Measurements from ENCODE around the gene AGFG2.

The AGFG2 gene

DNA sequence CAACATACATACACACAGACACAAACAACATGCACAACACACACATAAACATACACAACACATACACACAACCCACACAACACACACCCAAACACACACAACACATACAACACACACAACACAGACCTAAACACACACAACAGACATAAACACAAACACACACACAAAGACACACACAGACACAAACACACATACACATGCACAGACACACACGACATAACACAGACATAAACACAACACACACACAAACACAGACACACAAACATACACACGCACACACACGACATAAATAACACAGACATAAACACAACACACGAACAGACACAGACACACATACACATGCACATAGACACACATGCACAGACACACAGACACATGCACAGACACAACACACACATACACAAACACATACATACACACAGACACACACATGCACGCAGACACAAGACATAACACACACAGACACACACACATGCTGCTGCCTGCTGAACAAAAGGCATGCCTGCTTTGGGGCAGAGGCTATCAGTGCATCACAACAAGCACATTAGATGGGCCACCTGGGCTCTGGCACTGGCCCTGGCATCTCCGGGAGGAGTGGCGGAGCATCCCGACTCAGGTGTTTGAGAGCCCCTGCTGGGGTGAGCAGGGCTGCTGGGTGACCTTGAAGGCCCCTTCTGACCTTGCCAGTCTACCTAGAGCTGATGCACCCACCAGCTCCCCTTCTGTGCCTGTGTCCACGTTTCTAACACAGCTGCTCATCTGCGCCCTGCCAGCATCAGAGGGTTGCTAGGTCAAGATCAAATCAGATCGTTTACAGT, 41.7 kb downstream of the AGFG2 start:
- no peak for TF ChIP-seq EZH2phosphoT487 (IDR thresholded peaks at IDR 0.05; ENCODE audit: borderline replicate concordance, low read length)
- TF ChIP-seq, protein P1, sequence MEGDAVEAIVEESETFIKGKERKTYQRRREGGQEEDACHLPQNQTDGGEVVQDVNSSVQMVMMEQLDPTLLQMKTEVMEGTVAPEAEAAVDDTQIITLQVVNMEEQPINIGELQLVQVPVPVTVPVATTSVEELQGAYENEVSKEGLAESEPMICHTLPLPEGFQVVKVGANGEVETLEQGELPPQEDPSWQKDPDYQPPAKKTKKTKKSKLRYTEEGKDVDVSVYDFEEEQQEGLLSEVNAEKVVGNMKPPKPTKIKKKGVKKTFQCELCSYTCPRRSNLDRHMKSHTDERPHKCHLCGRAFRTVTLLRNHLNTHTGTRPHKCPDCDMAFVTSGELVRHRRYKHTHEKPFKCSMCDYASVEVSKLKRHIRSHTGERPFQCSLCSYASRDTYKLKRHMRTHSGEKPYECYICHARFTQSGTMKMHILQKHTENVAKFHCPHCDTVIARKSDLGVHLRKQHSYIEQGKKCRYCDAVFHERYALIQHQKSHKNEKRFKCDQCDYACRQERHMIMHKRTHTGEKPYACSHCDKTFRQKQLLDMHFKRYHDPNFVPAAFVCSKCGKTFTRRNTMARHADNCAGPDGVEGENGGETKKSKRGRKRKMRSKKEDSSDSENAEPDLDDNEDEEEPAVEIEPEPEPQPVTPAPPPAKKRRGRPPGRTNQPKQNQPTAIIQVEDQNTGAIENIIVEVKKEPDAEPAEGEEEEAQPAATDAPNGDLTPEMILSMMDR (IDR thresholded peaks at IDR 0.05; ENCODE audit: low read depth, low read length, poor library complexity, severe bottlenecking), result no peak
- Histone ChIP-seq H3K4me1 (ENCODE audit: control insufficient read depth, low read length) (peaks cover 29% of the 10 kb centered on the region), H3K36me3 (ENCODE audit: control insufficient read depth, low read length) (peaks cover 77% of the 10 kb centered on the region), H3K27me3 (ENCODE audit: control insufficient read depth, low read length) (no peaks in the 10 kb centered on the region), H3K27ac (ENCODE audit: low read depth, low read length) (no peak overlapping the region), H3K4me3 (ENCODE audit: low read length) (no peak overlapping the region), H4K20me1 (ENCODE audit: control insufficient read depth, insufficient read depth, low read depth, low read length) (peaks cover 5% of the 10 kb centered on the region; the same call in 1 of the 2 replicates), H3K4me2 (ENCODE audit: low read length) (no peak overlapping the region), H3F3A (ENCODE audit: control insufficient read depth, insufficient read depth) (peaks cover 18% of the 10 kb centered on the region), H3K9me3 (ENCODE audit: control insufficient read depth, insufficient read depth, low read length) (no peaks in the 10 kb centered on the region), H3K79me2 (ENCODE audit: control insufficient read depth, low read length) (peaks cover 31% of the 10 kb centered on the region), H3K9me2 (replicated peaks; ENCODE audit: control insufficient read depth, low read length) (no peaks in the 10 kb centered on the region)

DNA sequence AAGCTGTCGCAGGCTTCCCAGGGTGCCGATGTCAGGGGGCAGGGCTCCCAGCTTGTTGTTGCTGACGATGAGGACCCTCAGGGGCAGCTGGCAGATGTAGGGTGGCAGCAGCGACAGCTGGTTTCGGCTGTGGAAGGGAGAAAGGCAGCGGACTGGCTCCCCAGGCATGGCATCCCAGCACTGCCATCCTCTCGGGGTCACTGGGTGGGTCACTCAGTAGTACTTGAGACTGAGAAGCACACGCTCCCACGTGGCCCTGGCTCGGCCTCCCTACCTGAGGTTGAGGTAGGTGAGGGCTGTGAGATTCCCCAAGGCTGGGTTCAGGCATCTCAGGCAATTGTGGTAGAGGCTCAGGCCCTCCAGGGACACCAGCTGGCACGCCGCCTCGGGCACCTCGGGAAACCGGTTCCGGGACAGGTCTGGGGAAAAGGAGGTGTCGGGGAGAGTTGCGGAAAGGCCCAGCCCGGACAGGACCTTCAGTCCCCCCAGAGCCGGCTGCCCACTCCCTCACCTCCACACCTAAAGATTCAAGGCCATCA, 43.1 kb downstream of the AGFG2 start:
- no peak overlapping the region for H3K4me2 ChIP-seq (ENCODE audit: low read length)
- no peaks in the 10 kb centered on the region for H3K27me3 ChIP-seq (ENCODE audit: control insufficient read depth, low read length)
- H3K36me3 ChIP-seq (ENCODE audit: control insufficient read depth, low read length), result peaks cover 65% of the 10 kb centered on the region
- H3K79me2 ChIP-seq (ENCODE audit: control insufficient read depth, low read length), result peaks cover 33% of the 10 kb centered on the region
- H3K4me3 ChIP-seq (ENCODE audit: low read length), result no peak overlapping the region
- H3K9me2 ChIP-seq (replicated peaks; ENCODE audit: control insufficient read depth, low read length), result no peaks in the 10 kb centered on the region
- peaks cover 18% of the 10 kb centered on the region for H3F3A ChIP-seq (ENCODE audit: control insufficient read depth, insufficient read depth)
- TF ChIP-seq, protein P1 (IDR thresholded peaks at IDR 0.05; ENCODE audit: low read depth, low read length, poor library complexity, severe bottlenecking), result no peak
- no peak for TF ChIP-seq EZH2phosphoT487 (IDR thresholded peaks at IDR 0.05; ENCODE audit: borderline replicate concordance, low read length)
- peaks cover 34% of the 10 kb centered on the region for H3K4me1 ChIP-seq (ENCODE audit: control insufficient read depth, low read length)
- H3K27ac ChIP-seq (ENCODE audit: low read depth, low read length), result no peak overlapping the region
- H4K20me1 ChIP-seq (ENCODE audit: control insufficient read depth, insufficient read depth, low read depth, low read length), result peaks cover 5% of the 10 kb centered on the region; the same call in 1 of the 2 replicates
- H3K9me3 ChIP-seq (ENCODE audit: control insufficient read depth, insufficient read depth, low read length), result no peaks in the 10 kb centered on the region

DNA sequence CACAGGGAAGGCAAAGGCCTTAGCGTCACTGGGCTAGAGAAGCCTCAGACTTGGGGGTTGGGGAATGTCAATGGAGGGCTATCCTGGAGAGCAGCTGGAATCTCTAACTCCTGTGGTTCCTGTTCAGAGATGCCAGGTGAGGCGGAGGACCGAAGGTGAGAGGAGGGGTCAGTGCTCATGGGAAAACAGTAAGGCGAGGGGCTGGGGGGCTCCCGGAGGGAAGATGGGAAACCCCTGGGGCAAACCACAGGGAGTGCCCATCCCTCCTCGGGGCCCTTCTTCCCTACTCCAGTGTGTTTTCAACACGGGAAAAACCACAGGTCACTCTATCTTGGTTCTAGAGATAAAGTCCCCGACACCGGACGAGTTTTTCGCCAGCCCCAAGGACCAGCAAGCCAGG, 43.6 kb downstream of the AGFG2 start:
- peaks cover 18% of the 10 kb centered on the region for H3F3A ChIP-seq (ENCODE audit: control insufficient read depth, insufficient read depth)
- H3K4me2 ChIP-seq (ENCODE audit: low read length), result peak overlapping the region; percentile 87
- peaks cover 33% of the 10 kb centered on the region for H3K79me2 ChIP-seq (ENCODE audit: control insufficient read depth, low read length)
- peak overlapping the region; percentile 93 for H3K27ac ChIP-seq (ENCODE audit: low read depth, low read length)
- peaks cover 5% of the 10 kb centered on the region; the same call in 1 of the 2 replicates for H4K20me1 ChIP-seq (ENCODE audit: control insufficient read depth, insufficient read depth, low read depth, low read length)
- H3K4me3 ChIP-seq (ENCODE audit: low read length), result peak overlapping the region; percentile 78
- H3K36me3 ChIP-seq (ENCODE audit: control insufficient read depth, low read length), result peaks cover 59% of the 10 kb centered on the region
- H3K4me1 ChIP-seq (ENCODE audit: control insufficient read depth, low read length), result peaks cover 36% of the 10 kb centered on the region
- H3K9me3 ChIP-seq (ENCODE audit: control insufficient read depth, insufficient read depth, low read length), result no peaks in the 10 kb centered on the region
- TF ChIP-seq, protein P1 (IDR thresholded peaks at IDR 0.05; ENCODE audit: low read depth, low read length, poor library complexity, severe bottlenecking), result no peak
- TF ChIP-seq EZH2phosphoT487 (IDR thresholded peaks at IDR 0.05; ENCODE audit: borderline replicate concordance, low read length), result no peak
- H3K9me2 ChIP-seq (replicated peaks; ENCODE audit: control insufficient read depth, low read length), result no peaks in the 10 kb centered on the region
- H3K27me3 ChIP-seq (ENCODE audit: control insufficient read depth, low read length), result no peaks in the 10 kb centered on the region

All from DOHH2 (cell line).